Prostate gland (tissue), 2 donors: ENCODE data around the gene SMC5.

Source experiments
- CTCF ChIP-seq, 4 experiments: fragments of 200-600 bp in 2 of 4; fragments of 450-650 bp in 2 of 4; sonication (generic) in 2 of 4; IDR thresholded peaks; 1 replicate in 3 of 4; 2 replicates in 1 of 4; pipeline ENCODE4 v1.5.1; 2016 to 2019; ENCODE audit warnings: antibody characterized with exemption in 4 of 4, mild to moderate bottlenecking in 2 of 4, moderate library complexity in 2 of 4
- POLR2A ChIP-seq: fragments of 450-650 bp; IDR thresholded peaks from one replicate; pipeline ENCODE4 v1.6.1; 2016; ENCODE audit warnings: antibody characterized with exemption, mild to moderate bottlenecking
- POLR2AphosphoS5 ChIP-seq: sonication (generic); formaldehyde crosslinking; IDR thresholded peaks from one replicate; pipeline ENCODE4 v1.6.1; 2017; ENCODE audit warnings: antibody characterized with exemption

DNA sequence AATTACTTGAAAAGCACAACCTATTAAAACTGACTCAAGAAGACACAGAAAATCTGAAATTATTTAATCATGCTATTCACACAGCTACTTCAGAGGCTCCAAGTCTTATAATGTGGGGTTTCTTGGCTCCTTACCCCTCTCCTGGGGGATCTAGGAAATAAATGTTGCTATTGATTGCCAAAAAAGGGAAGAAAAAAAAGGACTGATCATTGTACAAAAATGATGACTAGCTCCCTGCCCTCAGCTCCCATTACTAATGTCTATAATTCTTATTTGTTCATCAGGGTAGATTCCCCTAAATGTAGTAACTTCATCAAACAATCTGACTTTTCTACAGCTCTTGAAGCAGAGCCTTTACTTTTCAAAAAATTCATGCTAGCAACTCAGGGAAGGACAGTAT lies 3.3 kb upstream of the SMC5 start:
- TF ChIP-seq POLR2AphosphoS5 (no peak), CTCF (IDR thresholded peaks at IDR 0.05) (no peak), POLR2A (no peak)
